Cardiac septum (tissue), 1 donor: ENCODE results near the gene RIC1. TPM values are rescaled to one million over a fixed set of nuclear protein-coding genes. Genes with fewer than 3 reads are reported as not detected.
"Not testable (repeated sequence)": the region's sequence is repeated elsewhere in the genome, so short reads cannot be mapped to it uniquely, and the experiment has no call there.

ENCODE experiments used
- DNase-seq: peaks from one replicate; pipeline ENCODE4 v3.0.0-alpha.2; 2020; ENCODE audit warnings: low spot score
- intact Hi-C: fragments of 100-400 bp; cut with DNase I; formaldehyde crosslinking; loops from one replicate; pipeline ENCODE4 v1.14.0; 2022
- total RNA-seq: library from RNA; stranded (reverse); fragmentation: NEBNext Ultra II Directional; extraction: Animal tissue kit (Norgen Biotek cat#: 25700); gene quantifications from one replicate; pipeline ENCODE4 v1.2.1, GENCODE V29; 2021
- donor health status: DM: no; HTN: no; CAD: no.

The RIC1 gene
- total RNA-seq, 1 donor from 2014 or later = 9.3 TPM

- DNase-seq, intact Hi-C loops: not testable (repeated sequence)
Observed at GRCh38 chr9:5800378-5800777, 171.5 kb downstream of the RIC1 start.

- intact Hi-C loops = no loop called here
- DNase-seq = no peak
Observed at GRCh38 chr9:5800969-5801738, 172.2 kb downstream of the RIC1 start.

DNA sequence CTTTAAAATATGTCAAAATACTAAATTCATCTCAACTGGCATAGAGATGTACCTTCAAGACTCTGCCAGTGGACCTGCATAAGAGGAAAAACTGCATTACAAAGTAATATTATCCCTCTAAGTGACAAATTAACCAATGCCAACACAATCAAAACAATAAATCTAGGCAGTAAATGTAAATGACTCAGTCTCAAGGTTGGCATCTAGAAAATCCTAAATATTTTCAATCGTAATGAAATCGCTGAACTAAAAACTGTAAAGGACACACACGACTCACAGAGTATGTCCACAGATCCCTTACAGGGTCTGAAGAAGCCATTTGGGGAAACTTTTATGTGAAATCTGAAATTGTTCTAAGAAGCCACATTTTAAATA lies 172.8 kb downstream of the RIC1 start:
- intact Hi-C loops = no loop called here
- DNase-seq = no peak

DNA sequence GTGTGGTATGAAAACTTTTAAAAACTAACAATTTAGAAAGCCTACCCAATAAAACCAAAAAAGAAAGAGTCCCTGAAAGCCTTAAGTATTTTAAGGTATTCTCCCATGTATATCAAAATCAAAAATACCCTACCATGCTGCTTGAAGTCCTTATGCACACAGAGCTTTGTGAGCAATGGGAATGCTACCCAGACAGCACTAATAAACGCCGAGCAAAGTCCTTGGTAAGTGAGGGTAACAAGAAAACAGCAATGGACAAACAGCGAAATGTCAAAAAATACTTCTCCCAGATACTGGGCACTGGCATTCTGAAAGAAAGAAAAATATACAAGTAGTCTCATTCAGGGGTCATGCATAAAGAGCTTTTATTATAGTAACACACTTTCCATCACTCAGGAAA lies 176.6 kb downstream of the RIC1 start:
- intact Hi-C loops = no loop called here

DNA sequence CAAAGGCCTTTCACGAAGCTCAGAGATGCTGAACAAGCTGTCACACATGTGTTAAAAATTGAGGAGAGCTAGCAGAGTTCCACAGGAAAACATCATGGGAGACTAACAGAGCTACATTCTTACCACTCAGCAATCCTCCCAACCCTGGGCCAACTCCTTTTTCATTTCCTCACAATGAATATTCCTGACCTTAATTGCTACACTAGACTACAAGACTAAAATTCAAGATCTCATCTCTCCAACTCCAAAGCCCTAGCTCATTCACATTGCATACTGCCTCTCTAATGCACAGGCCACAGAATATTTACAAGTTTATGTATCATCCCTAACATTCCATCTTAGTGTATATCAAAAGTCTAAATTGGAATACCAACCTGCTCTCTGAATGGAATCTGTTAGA lies 182.8 kb downstream of the RIC1 start:
- DNase-seq = no peak
- intact Hi-C loops = no loop called here

More for the DNA sequence above, 176.6 kb downstream of the RIC1 start:
- DNase-seq = no peak

- no peak for DNase-seq
- intact Hi-C loops = no loop called here
Observed at GRCh38 chr9:5813824-5814223, 184.9 kb downstream of the RIC1 start.

- intact Hi-C loops = no loop called here
- DNase-seq = no peak
Observed at GRCh38 chr9:5815461-5815860, 186.6 kb downstream of the RIC1 start.

DNA sequence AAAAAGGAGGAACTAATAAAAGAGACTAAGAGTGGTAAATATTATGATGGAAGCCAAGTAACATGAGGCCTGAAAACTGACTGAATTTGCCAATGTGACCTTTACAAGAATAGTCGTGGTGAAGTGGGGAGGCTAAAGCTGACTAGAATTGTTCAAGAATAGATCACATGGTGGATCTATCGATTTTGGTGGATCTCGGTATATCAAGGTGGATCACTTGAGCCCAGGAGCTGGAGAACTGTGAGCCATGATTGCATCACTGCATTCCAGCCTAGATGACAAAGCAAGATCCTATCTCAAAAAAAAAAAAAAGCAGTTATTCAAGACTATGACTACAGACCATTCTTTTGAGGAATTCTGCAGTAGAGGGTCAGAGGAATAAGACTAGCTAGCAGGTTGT lies 189.0 kb downstream of the RIC1 start:
- intact Hi-C loops = no loop called here
- no peak for DNase-seq

GRCh38 chr9:5818424-5819142 lies 189.7 kb downstream of the RIC1 start:
- DNase-seq = no peak
- intact Hi-C loops = no loop called here

DNA sequence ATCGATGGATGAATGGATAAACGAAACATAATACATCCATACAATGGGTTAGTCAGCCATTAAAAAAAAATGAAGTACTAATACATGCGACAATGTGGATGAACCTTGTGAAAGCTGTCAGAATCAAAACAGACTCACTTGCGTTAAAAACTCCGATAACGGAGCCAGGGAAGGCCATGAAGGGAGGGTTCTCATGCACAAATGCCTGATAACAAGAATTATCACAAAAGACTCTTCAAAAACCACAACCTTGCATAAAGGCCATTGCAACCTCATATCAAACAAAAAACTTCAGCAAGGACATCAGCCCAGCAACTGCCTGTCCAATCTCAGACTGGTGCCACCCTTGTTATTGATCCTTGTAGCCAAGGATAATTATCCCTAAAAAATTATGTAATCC lies 190.3 kb downstream of the RIC1 start:
- intact Hi-C loops = no loop called here
- no peak for DNase-seq

DNA sequence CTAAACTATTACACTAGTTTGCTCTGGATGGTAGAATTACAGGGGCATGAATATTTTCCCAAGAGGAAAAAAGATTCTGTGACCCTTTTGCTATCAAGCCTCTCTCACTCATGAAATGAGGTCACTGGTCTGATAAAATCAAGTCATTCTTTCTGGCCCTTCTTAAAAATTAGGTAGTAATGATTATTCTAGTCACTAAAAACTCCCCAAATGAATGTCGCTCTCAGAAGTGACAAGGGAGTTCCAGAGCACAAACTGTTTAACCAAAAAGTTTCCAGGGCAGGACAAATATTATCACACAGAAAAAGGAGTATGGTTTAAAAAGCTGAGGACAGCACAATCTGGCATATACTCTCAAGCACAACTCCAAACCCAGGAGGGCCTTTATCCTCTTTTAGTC lies 191.5 kb downstream of the RIC1 start:
- intact Hi-C loops = no loop called here
- DNase-seq = no peak

- intact Hi-C loops = no loop called here
- DNase-seq = no peak
Observed at GRCh38 chr9:5825223-5825622, 196.3 kb downstream of the RIC1 start.

Other genes with a start within 250 kb of the RIC1 start
- 28.9 TPM for gene PLGRKT, start 191.2 kb upstream of the RIC1 start, total RNA-seq
- gene CD274, start 178.6 kb upstream of the RIC1 start, total RNA-seq = 17.9 TPM
- 0.48 TPM for gene PDCD1LG2, start 118.6 kb upstream of the RIC1 start, total RNA-seq
- gene ERMP1, start 204.0 kb downstream of the RIC1 start, total RNA-seq = 16.8 TPM